HG03045 (cell line): Measurements from ENCODE around the gene TBC1D5.

Source experiments
- ATAC-seq: cut with Tn5 transposase; IDR thresholded peaks from one replicate; pipeline ENCODE4 v1.9.1; 2021; ENCODE audit warnings: mild to moderate bottlenecking, moderate library complexity; ENCODE audit not compliant: unreplicated experiment

TBC1D5 gene

DNA sequence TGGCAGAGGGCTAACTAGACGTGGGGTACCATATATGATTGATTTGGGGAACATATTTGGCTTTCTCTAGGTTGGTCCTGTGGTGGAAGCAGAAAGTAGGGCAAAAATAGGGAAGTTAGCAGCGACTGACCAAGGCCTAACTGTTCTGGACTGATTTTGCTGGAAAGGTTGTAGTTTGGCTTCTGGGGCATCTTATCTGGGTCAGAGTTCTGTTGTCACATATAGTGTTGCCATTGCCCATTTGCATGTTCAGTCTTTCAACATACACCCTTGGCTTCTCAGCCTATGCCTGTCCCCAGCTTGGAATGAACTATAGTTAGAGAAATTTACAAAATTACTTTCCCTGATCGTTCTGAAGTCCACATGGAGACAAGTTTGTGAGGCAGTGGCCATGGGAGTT lies 426.5 kb downstream of the TBC1D5 start:
- no peak for ATAC-seq

DNA sequence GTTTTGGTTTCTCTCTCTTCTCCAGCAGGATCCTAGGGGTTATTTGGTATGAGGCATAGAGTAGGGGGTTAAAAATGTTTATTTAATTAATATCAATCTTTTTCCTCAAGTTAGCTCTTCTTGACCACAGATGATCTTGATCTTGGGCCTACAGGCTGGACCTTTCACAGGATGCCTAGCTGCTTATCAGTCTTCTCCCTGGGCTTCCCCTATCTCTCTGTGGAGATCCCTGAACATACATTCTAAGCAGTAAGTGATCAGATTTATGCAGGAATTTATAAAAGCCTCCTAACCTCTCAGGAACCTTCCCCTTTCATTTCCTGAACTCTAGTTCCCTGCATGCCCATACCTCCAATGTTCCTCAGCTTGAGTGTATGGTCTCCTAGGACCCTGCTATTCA lies 428.3 kb downstream of the TBC1D5 start:
- no peak for ATAC-seq

DNA sequence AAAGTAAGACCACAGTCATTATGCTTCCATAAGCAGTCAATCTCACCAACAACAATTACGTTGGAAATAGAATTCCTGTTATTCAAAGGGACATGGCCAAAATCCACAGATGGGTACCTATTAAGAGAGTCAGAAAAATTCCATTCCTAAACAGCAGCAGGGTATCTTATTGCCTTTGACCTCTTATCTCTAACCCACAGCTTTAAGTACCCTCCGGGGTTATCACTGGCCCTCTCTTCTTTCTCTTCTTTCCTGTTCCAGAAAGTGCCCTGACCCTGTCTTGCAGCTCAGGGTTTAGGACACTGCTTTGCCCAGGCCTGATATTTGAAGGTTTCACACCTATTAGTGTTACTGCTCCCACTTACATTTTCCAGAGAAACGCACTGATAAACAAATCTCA lies 428.7 kb downstream of the TBC1D5 start:
- no peak for ATAC-seq

DNA sequence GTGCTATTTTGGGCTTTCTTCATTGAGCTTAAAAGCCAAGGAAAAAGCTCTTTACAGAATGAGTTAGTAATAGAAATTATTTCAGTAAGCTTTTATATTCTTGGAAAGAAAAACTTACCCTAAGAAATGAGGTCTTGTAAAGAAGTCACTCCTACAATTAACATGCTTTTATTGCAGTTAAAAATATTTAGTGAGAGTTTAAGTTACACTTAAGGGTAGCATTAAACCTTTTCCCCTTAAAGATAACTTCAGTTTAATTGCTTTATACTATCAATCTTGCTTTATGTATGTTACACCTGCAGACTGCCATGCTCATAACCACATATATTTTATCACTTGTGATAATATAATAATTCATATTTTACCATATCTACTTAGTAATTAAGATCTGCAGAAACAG lies 431.4 kb downstream of the TBC1D5 start:
- ATAC-seq, result no peak

DNA sequence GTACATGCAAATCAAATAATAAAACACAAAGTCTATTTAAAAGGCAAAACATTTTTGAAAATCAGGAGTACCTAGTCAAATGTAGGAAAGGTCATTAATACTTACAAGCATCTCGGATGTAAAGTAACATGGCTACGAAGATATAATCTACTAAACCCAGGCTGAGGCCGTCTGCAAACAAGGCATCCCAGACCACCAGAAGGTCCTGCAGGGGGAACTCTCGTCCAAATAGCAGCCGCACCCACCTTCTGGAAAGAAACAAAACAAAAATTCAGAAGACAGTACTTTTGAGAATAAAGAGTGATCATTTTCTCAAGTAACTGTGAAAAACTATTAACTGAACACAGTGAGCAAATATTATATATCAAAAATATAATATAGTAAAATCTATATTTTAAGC lies 434.5 kb downstream of the TBC1D5 start:
- no peak for ATAC-seq

DNA sequence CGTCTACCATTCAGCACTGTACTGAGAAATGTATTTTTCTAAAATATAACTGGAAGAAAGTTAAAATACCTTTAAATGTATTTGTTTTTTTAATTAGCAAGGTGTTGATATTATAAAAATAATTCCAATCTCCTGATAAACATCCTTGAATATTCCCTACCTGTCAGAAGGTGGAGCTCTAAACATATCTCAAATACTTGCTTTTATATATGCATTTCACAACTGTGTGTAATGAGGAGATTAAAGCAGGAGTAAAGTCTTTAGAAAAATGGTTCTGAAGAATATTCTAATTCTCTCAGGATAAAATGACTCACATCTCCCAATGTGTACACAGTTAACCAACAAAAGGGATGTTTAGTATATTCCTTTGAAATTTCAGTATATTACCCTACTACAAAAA lies 434.9 kb downstream of the TBC1D5 start:
- no peak for ATAC-seq

DNA sequence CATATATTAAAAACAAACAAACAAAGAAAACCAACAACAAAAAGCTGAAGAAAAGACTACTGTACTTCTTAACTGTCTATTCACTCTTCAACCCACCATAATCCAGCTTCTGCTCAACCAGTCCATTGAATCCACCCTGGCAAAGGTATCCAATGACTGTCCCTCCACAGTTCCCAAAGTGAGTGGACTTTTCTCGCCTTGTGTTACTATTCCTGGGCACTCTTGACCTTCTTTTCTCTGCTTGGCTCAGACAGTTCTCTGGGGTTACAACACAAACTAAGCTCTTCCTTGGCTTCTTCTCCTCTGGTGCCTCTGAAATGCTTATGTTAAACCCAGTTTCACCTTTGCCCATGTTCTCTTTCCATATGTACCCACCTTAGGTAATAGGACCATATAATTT lies 437.5 kb downstream of the TBC1D5 start:
- no peak for ATAC-seq

DNA sequence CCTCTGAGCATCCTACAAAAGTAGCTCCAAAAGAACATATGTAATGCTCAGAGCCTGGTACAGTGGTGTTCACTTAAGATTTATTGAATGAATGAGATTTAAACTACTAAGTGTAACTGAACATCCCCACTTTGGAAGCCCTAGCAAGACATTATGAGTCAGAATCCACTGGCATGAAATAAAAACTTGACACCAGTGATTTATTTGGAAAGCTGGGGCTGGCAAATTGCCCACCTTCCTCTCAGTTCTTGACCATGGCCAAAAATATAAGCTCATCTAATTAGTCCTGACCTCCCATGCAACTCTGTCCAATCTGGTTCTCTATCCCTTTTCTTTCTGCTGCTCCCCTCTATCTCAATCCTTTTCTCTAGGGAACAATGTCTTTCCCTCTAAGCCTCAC lies 439.7 kb downstream of the TBC1D5 start:
- ATAC-seq, result no peak

DNA sequence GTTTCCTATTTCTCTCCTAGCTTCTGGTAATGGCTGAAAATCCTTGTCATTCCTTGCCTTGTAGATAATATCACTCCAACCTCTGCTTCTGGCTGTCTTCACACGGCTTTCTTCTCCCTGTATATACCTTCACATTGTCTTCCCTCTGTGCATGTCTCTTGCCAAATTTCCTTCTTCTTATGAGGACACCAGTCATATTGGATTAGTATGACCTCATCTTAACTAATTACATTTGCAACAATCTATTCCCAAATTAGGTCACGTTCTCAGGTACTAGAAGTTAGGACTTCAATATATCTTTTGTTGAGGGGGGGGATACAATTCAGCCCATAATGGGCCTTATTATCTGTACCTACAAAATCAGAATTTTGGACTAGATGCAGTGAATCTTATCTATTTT lies 440.3 kb downstream of the TBC1D5 start:
- no peak for ATAC-seq

DNA sequence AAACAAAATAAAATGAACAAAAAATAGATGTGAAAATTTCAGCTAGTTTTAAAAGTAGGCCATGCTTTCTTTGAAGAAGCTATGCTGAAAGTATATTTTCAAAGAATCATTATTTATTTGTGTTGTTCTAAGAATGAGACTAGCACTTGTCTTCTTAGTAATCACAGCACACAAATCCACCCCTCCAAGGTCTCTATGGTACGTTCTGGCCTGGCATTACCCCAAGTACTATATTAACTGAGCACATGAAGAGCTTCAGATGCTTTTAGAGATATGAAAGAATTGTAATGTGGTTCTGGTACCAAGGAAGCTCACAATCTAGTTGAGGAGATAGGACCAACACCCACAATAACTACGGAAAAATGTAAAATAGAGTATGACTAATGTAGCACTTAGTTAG lies 441.2 kb downstream of the TBC1D5 start:
- no peak for ATAC-seq

DNA sequence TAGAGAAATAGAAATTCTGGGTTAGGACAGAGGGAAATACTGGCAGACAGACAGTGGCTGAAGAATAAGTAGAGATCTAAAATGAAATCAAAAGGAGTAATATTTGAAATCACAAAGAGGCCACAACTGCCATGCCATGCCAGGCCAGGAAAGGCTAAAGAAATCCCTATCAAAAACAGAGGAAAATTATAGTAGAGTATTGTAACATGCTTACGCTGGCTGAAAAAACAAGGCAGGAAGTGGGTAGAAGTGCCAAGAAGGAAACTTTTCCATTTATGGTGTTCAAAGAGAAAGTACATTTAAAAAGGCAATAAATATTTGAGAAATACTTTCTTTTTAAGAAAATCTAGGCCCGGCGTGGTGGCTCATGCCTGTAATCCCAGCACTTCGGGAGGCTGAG lies 442.0 kb downstream of the TBC1D5 start:
- no peak for ATAC-seq

DNA sequence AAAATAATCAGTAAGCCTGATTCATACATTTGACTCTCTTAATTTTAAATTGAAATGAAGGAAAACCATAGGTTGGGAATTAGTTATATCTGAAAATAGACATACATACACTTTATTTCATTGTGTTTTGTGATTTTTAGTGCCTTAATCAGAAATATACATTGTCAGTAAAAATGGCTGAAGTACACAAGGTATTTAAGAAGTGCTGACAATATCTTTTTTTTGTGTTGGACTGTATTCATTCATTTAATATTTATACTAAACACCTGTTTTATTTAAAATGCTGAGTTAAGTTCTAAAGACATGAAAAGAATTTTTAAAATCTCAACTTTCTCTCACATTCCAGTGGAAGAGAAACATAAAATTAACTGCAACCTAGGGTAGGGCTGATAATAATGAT lies 444.4 kb downstream of the TBC1D5 start:
- ATAC-seq, result no peak

DNA sequence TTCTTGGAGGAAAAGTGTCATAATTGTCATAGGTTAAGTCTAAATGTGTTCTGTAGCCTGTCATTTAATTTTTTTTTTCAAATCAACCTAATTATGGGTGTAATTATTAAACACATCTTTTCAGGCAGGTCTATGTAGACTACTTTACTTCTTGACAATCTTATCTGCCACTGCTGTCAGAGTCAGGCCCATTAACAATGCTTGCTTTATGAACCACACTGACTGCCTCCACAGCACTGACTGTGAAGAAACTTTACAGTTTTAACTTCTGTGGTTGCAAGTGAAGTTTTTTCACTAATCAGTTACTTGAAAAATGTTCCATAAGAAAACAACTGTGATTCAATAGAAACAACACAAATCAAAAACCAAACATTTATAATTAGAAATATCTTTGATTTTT lies 449.9 kb downstream of the TBC1D5 start:
- no peak for ATAC-seq

DNA sequence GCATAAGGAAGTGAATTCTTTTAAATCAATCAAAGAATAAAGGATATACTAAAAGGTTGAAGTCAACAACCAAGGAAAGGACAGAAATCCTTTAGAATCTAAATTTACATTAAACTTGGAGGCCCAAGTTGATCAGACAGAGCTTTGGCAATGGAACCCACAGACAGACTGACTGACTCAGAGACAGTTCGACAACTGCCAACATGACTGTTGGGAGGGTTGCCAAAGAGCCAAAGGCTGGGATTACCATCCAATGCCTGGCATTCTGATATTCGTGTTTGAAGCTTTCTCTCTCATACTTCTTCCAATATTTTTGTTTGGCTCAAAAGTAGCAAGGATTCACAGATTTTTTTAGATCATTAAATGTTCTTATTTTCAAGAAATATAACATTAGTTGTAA lies 451.5 kb downstream of the TBC1D5 start:
- ATAC-seq, result no peak

DNA sequence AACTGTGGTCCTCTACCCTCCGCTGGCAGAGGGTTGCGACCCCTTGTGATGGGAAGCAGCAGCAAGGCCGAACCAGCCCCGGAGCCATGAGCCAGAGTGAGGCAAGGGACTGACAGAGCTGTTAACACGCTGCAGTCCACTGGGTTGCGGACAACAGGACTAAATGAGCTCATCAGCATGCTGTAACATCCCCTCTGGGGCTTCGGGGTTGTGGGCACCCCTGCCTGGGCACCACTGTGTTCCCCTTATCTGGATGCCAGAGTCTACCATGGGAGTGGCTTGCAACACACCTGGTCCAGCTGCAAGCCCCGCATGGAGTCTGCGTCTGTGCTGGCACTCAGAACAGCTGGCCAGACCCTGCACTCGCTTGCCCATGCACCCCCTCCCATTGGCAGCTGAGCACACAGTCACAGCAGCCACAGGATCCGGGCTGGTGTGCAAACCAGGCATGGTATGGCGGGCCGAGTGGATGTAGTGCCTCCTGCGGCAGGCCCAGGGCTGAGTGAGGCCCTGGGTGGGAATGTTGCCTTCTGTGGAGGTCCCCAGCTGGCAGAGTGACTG lies 453.5 kb downstream of the TBC1D5 start:
- ATAC-seq, result no peak

DNA sequence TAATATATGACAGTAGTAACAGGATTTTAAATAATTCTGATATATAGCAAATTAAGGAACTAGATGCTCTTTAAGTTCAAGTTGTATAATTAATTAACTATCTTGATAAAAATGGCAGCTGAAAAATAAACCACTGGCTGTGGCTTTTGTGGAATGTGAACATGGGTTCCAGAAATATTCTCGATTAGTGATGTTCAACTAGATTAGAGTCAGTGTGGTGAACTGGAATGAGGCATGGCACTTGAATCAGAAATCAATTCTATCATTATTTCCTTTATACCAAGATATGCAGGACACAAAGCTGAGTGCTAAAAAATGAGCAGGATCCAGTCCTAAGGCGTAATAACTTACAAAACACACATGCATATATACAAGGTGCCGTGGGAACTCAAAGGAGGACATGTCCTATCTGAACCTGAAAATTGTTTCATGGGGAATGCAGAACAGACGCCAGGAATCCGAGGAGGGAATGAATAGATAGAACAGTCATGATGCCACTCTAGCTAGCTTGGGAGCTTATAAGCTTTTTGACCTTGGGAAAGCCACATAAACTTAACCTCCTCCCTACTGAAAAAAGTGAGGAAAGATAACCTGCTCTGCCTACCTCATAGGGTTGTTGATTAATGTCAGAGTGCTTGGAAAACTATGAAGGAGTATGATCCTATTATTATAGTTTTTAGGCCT lies 455.3 kb downstream of the TBC1D5 start:
- ATAC-seq, result no peak

DNA sequence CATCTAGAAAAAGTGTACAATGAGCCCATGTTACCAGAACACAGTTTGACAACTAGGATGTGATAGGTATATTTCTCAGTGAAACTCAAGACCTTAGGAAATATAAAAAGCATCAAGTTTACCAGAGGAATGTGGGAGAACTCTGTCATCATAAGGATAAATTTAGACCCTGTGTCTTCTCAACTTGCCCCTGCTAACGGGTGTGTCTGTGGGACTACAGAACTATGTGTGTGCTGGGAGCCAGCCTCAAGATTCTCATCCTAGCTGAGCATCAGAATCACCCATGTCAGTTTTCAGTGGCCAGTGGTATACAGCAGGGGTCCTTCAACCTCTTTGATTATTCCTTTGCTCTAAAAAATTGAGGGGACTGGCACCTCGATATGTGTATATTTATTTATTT lies 464.4 kb downstream of the TBC1D5 start:
- no peak for ATAC-seq

DNA sequence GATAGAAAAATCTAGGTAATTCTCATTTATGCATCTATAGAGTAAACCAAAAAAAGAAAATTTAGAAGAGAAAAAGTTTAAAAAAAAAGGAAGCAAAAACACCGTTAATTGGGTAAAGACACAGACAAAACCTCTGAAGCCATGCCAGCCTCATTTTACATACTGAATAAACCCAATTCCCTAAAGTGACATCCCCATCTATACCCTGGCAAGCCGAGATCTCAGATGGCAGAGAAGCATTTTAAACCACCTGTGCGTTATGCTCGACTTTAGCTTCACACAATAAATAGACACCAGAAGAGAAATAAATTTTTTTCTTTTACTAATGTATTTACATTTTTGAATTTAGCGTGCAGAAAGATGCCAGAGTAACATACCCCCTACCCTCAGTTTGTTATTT lies 475.6 kb downstream of the TBC1D5 start:
- ATAC-seq, result no peak

DNA sequence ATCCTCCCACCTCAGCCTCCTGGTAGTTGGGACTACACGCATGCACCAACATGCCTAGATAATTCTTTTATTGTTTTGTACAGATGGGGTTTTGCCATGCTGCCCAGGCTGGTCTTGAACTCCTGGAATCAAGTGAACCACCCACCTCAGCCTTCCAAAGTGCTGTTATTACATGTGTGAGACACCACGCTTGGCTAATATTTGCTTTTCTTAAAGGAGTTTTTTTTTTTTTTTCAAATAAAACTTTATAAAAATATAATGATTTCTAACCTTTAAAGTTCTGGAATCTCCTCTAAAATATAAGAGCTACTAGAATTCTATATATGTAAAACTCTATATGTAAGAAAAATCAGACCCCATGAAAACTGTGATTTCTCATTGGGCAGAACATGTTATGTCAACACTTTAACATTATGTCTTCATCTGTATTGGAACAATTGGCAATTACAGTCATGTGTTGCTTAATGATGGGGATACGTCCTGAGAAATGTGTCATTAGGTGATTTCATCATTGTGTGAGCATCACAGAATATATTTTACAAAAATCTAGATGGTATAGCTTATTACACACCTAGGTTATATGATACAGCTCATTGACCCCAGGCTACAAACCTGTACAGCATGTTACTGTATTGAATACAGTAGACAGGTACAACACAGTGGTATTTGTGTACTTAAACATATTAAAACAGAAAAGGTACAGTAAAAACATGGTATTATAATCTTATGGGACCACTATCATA lies 480.6 kb downstream of the TBC1D5 start:
- ATAC-seq, result no peak

DNA sequence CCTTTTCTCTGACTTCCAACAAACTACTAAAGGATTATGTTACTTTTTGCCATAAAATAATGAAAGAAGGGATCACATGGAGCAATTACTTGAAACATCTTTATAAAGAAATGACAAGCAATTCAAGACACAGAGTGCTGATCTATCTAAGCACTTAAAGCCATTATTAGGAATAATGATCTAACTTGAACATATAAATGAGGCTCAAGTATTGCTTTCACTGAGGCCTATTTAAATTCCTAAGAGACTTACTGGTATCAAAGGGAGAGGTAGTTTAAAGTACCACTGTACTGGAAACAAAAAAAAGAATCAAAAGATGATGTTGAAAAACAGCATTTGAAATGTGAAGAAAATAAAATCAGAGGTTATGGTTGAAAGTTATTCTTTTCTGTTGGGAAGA lies 482.2 kb downstream of the TBC1D5 start:
- ATAC-seq, result no peak

DNA sequence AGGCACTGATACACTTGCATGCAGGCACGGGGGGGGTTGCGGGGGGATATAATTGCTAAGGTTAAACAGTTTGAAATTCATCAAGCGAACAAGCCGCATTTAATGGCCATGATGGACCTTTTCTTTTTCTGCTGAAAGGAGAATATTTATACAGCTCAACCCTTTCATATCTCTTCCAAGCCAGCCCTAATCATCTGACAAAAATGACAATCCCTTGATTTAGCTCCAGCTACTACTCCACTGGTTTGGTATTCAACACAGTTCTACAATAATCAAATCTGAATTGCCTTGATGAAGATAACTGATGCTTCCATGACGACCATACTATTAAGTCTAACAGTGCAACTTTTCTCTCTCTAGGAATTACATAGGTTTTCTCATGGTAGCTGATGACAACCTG lies 482.7 kb downstream of the TBC1D5 start:
- ATAC-seq, result no peak

DNA sequence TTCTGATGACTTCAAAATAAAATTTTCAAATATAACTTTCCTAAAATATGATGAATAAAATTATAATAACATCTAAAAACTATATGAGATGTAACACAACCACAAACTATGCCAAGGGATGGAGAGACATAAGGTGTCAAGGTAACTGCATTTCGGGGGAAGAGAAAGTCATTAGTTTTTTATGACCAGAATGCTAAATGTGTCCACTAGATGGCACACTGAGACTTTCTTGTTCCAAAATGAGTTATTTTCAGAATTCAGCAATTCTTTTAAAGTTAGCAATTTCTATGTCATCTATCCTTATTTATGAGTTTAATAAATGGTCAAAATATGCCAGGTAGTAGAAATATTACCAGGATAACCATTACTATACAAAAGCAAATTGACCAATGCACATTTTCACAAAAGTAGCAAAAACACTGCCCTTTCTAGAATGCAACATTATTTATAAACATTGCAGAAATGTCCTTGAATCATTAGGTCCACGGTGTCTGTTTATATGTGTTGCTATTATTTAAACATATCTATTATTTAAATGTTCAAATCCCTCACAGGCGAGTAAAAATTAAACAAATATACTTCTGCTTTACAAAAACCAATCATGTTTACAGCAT lies 483.5 kb downstream of the TBC1D5 start:
- ATAC-seq, result no peak
